Right forelimb (tissue), 1 donor: ENCODE results near the gene TSC2.

ENCODE experiments used
- DNase-seq: peaks from one replicate; pipeline ENCODE4 v3.0.0-alpha.2; 2018

Gene TSC2

DNA sequence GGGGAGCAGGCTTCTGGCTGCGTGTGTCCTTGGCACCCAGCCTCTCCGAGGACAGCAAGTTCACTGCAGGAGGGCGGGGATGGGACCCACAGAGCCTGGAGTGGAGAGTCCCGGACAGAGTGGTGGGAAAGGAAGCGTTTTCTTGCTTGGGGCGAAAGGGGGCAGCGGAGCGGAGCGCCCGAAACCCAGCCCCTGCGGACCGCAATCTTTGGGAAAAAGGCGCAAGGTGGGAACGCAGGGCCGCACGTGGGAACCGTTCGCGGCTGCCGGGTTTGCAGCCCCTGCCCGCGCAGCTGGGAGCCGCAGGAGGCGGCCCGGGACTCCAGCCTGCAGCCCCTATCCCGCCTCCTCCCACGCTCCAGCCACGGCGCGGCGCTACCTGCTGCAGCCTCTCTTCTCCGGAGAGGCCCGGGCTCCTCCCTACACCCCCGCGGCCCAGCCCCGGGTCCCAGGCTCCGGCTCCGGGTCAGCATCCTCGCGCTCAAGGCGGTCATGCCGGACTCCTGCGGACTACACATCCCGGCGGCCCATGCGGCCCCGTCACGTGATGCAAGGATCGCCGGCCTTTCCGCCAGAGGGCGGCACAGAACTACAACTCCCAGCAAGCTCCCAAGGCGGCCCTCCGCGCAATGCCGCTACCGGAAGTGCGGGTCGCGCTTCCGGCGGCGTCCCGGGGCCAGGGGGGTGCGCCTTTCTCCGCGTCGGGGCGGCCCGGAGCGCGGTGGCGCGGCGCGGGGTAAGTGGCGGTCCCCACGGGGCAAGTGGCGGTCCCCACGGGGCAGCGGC is at the start of gene TSC2, which contains the start of gene NTHL1:
TSC2 (plus strand) TSS at position 656 of the 786 bp plus-strand sequence. CDS start 631 bp downstream, outside the sequence.
NTHL1 (minus strand) TSS at position 505 of the 786 bp plus-strand sequence; CDS start at position 494, 11 bp downstream.
- DNase-seq = peak; percentile 97

DNA sequence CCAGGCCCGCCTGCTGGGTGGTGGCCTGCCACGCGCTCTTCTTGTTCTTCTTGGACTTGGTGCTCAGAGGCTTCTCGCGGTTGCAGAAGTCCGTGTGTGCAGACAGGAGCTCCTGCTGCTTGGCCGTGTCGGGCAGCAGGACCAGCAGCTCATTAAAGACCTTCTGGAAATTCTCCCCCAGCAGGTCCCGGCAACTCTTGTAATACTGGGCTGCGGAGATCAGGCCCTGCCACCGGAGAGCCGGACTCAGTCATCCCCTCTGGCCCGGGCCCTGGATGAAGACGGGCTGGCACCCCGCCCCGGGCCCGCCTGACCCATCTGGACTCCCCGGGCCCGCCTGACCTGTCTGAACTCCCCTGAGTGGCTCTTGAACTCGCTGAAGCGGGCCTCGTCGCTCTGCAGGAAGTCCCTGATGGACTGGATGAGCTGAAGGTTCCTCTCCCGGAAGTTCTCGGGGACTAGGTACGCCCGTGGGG is 49.4 kb upstream of the TSC2 start:
- DNase-seq = no peak

DNA sequence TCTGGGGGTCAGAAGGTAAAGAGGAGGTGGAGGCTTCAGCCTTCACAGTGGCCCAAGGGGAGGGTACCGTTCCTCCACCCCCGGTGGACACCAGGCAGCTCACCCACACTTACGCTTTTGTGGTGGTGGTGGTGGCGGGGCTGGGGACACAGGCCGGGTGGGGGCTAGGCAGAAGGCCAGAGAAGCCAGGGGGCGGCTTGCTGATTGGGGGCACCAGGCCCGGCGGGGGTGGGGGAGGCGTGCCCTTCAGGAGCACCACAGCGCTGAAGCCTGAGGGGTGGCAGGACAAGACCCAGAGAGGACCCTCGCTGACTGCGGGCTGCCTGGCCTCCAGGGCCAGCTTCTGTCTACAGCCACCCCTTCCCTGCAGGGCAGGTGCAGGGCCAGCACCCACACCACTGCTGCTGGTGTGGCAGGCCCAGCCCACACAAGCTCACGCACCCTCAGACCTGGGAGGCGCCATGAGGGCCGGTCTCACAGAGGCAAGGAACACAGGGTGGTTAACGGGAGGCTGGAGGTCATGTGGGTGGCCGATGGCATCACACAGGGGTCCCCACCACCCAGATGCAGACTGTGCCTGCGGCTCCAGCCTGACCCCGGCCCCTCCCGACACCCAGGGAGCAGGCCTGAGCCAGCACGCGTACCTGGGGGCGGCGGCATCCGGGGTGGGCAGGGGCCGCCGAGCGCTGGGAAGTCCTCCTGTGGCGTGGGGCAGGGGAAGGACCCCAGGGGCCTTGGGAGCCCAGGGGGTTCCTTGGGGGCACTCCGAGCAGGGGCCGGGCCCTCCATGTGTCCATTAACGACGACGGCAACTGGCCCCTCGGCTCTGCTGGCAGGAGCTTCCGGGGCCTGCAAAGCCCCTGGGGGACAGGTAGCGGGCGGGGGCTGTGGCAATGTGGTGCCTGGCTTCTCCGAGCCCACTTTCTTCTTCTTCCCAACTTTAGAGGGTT is 48.7 kb upstream of the TSC2 start:
- no peak for DNase-seq

DNA sequence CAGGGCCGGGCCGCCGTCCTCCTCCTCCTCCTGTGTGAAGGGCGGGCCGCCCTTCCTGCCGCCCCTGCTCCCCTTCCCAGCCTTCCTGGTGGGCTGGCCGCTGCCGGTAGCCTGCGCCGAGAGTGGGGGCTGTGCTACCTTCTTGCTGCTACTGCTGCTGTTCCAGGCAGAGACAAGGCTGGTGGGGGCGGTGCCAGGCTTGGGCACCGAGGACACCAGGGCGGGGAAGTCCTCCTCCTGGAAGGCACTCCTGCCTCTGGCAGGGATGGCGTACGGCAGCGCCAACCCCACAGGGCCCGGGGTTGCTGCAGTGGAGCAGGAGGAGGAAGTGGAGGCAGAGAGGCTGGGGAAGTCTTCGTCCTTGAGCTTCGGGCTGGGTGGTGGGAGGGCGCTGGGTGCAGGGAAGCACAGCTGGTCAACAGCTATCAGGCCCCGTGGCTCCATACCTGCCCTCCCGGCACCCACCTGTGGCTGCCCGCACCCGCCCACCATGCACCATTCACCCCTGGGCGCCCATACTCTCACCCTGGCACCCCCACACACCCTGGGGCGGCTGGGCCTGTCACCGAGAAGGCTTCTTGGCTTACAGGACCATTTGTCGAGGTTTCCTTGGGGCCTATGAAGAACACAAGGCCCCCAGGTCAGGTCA is 47.8 kb upstream of the TSC2 start:
- DNase-seq = no peak

DNA sequence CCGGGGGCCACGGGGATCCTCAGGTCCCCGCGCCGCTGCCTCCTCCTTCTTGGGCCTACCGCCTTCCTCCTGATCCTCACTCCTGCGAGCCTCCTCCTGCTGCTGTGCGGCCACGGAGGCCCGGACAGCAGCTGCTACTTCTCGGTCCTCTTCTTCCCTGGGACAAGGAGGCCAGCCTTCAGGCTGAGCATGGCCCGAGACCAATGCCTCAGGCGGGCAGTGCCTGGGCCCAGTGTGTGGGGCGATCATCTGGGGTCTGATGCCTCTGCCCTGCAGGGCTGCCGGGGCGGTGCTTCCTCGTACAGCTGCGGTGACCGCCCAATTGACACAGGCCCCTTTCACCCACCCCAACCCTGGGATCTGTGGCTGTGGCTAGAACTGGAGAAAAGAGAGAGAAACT is 46.8 kb upstream of the TSC2 start:
- DNase-seq = no peak

DNA sequence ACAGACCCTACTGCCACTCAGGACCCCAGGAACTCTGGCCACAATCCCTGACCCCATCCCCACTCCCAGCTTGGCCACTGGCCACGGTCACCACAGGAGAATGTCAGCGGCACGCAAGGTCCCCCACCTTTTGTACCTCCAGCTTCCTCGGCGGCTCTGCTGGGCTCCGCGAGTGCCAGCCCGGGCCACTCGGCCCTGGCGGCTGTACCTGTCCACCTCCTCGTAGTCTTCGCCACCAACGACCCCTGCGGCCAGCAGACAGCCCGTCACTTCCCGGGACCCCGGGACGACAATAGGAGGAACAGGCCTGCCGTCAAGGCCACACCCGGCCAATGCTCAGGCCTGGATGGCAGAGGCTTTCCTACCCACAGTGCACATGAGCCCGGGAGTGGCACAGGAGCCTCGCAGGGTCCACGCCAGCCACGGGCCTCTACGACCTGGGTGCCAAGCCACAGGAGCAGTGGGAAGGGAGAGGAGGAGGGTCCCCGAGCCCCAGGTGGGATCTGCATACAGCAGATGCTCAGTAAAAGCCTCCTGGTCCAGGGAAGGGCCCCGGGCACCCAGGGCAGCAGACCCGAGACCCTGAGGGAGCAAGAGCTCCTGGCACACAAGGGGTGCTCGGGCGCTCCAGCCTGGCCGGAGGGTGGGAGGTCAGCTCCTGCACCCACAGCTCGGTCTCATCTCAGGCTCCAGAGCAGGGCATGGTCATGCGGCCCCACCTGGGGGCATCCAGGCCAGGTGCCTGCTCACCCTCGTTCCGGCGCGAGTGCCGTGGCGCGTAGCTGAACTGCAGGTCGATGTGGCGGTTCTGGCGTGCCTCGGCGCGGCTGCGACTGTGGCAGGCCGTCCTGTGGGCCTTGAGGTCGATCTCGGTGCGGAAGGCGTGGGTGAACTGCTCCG is 46.1 kb upstream of the TSC2 start:
- DNase-seq = no peak

DNA sequence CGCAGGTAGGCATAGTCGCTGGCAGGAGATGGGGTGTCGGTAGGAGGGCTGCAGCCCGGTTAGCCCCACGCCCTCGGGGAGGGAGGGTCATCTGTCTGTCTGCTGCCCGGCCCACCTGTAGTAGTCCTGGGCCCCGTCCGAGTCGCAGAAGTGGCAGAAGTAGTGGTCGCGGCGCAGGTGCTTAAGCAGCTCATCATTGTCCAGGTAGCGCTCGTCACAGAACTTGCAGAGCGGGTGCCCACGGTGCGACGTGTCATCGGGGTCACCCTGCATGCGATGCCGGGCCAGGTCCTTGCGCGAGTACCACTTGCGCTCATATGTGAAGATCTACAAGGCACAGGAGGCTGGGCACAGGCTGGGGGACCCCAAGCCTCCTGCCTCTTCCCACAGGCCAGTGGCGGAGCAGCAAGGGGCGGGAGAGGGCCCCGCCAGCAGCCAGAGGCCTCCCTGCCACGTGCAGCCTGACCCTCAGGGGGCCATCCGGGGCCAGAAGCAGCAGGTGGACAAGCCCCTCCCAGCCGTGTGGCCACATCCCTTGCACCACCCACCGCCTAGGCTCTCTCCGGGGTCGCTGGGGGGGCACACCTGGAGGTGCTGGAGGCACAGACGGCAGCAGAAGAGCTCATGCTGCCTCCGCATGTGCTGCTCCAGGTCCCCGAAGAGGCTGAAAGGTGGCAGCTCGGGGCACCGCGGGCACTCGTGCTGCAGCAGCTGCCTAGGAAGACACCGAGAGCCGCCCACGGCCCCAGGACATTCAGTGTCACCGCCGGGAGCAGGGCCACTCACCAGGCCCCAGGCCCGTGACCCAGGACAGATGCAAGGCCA is 45.2 kb upstream of the TSC2 start:
- DNase-seq = no peak

DNA sequence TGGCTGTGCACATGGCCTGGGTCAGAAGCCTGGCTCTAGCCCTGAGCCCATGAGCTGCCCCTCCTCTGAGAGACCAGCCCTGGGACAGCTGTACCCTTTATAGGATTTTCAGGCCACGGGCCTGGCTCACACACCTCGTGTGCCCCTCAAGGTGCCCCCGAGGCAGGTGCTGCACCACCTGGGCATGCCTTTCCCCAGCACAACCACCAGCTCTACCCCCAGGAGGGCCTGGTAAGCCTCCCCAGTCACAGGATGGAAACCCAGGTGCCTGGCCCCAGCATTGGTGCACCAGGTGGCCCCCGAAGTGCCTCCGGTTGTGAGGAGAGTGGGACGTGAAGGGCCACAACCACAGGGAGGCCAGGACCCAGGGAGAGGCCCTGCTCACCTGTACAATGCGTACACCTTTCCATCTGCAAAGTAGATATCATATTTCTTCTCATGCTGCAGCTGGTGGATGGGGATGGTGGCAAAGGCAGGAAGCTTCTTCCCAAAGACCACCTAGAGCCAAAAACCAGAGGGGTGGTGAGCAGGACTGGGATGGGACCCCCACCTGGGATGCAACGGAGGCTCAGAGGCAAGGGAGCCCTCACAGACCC is 44.5 kb upstream of the TSC2 start:
- DNase-seq = no peak

DNA sequence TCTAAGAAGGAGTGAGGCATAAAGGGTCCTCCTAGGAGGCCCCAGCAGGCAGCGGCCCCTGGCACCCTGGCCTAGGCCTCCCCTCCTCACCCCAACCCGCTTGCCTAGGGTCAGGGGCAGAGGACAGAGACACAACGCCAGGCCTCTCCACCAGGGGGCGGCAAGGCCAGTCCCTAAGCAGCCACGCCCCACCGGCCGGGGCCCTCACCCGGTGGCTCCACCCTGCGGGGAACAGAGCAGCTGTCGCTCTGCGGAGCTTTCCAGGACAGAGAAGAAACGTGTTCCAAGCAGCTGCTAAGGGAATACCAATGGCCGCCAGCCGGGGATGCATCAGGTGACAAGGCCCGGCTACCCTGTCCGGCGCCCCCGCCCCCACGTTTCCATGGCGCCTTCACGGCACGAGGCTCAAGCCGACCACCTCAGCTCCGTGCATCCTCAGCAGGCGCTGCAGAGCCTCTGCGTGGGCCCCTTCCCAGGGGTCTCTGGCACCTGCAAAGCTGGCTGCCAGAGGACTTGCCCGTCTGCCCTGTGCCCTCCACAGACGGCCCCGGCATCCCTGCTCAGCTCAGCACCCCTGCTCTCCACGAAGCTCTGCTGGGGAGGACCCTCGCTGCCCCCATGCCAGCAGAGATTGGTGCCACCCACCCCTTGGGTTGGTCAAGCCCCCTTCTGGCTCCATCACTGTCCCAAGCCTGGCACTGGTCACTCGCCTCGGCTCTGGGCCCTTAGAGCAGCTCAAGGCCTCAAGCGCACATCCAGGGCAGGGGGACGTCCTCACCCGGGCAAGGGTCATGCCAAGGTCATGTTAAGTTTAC is 43.8 kb upstream of the TSC2 start:
- peak; percentile 91 for DNase-seq

DNA sequence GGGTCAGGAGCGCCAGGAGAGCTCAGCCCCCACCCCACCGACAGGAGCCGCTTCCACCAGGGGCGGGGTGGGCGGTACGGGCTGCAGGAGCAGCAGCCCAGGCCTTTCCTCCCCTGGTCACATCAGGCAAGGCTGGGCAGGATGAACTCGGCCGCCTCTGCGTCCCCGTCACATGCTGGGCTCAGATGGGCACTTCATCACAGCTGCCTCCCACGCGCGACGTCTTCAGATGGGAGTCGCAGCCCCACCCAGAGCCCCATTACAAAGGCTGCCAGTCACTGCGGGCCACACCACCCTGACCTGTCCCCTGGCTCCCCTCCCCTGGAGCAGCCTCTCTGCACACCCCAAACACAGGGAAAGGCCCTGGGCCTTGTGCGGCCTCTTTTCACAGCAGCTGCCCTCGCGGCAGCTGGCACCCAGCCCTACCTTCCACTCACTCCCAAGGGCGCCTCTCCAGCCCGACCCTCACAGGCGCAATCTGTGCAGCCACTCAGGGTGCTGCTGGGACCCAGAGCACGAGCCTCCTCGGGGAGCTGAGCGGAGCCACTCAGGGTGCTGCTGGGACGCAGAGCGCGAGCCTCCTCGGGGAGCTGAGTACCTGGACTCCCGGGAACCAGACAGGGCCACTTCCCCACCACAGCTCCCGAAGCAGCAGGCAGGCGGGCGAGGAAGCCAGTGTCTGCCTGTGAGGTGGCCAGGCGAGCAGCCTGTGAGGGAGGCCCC is 42.8 kb upstream of the TSC2 start:
- no peak for DNase-seq

DNA sequence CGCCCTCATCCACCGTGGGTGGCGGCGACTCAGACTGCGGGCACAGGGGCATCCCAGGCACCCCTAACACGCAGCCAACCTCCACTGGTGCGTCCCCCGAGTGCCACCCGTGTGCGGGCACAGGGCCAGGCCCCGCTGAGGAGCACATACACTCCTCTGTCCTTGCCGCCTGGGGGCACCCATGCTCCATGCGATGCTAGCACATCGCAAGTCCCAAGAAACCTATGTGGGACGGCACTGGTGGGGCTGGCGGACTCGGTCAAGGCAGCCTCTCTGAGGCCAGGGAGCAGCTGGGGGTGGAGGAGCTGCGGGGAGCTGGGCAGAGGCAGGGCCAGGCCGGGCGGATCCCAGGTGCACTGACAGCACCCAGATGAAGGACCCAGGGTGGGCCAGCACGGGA is 42.1 kb upstream of the TSC2 start:
- DNase-seq = no peak

DNA sequence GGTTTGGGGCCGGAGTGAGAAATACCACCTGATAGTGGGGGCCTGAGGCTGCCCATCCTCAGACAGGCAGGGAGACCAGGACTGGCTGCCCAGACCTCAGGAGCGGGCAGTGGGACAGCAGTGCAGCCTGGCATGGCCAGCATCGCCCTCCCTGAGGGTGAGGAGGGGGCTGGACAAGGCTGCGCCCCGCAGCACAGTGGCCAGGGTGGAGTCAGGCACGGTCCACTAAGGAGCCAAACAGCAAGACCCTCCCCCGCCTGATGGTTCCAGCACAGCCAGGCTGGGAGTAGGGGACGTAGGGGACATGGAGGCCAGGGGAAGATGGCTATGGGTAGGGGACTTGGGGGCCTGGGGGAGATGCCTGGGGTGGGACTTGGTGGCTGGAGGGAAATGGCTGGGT is 41.5 kb upstream of the TSC2 start:
- no peak for DNase-seq

DNA sequence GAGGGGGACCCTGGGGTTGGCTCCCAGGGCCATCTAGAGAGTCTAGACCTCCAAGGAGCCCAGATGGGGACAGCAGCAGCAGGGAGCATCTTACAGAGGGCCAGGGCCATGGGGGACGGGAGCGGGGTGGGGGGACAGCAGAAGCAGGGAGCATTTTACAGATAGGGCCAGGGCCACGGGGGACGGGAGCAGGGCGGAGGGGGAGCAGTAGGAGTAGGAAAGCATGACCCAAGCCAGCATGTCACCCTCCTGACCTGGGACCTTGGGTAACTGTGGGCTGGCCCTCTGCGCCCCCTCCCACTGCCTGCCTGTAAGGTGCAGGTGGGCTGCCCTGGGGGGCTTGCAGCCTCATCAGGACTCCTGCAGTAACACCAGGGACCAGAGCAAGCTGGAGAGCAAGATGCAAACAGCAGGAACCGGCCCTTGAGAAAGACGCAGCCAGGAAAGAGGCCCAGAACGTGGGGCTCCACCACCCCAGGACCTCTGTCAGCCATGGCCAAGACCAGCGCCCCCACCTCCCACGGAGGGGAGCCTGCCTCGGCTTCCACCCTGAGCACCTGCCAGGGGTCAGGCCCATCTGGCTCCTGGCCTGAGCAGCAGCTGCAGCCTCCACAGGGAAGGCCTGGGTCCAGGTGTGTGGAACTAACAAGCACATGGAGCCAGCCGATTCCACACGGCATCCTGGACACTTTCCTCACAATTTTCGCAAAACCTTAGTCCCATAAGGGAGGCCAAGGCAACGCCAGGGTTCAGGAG is 40.5 kb upstream of the TSC2 start:
- DNase-seq = no peak

DNA sequence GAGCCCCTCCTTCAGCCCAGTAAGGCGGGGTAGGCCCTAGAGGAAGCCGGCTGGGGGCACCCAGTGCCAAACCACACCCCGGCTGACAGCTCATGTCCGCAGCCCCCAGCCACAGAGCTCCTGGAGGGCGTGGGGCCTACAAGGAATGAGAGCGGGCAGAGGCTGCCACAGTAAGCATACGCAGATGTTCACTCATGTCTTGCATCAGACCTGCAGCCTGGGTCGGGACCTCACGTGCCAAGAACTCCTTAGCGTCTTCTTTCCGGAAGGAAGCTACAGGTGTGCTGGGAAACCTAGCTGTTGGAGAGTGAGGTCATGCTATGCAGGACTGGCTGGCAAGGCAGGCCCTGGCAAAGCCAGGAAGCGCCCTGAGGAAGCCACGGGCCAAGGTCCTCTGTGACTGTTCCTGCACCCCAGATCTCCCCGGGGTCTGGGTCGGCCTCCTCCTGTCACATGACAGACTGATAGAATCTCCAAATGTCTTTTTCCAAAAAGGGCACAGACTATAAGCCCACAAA is 39.7 kb upstream of the TSC2 start:
- no peak for DNase-seq

DNA sequence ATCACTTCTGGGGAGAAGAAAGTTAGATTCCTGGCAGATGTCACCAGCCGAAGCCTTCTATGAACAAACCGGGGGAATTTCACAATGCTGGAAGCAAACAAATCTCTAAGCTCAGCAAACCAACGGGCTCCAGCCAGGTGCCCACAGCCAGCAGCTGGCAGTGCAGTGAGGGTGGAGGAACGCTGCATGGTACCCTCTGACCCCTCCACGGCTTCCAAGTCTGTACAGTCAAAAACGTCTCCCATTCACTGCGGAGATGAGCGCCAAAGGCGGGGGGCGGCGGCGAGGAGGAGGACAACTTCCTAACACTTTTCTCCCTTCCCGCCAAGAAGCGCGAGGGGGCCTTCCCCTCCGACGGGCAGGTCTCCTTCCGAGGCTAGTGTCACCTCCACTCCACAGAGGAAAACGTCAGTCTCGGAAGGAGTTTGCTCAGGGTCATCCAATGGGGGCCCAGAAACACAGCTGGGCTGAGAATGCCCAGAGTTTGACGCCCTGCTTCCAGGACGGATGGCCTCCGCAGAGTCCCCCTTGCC is 39.1 kb upstream of the TSC2 start:
- DNase-seq = no peak

DNA sequence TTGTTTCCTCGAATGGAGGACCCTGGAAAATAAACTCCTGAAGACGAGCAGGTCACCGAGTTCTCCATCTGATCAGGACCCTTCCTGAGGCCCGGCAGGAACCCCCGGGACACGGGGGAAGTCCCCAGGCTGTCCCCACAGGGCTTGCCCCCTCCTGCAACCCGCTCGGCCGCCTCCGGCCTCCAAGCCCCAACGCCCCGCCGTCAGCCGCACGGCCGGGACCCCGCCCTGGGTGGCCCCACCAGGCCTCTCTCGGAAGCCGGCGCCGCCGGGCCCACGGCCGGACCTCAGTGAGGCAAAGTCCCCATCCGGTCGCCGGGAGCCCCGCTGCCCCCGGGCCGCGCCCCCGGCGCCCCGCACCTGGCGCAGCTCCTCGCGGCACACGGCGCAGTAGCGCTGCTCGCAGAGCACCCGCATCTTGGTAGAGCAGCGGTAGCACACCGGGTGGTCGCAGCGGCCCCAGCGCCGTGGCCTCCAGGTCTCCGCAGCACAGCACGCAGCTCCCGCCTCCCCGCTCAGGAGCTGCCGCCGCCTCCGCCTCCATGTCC is 38.5 kb upstream of the TSC2 start:
- DNase-seq = no peak

DNA sequence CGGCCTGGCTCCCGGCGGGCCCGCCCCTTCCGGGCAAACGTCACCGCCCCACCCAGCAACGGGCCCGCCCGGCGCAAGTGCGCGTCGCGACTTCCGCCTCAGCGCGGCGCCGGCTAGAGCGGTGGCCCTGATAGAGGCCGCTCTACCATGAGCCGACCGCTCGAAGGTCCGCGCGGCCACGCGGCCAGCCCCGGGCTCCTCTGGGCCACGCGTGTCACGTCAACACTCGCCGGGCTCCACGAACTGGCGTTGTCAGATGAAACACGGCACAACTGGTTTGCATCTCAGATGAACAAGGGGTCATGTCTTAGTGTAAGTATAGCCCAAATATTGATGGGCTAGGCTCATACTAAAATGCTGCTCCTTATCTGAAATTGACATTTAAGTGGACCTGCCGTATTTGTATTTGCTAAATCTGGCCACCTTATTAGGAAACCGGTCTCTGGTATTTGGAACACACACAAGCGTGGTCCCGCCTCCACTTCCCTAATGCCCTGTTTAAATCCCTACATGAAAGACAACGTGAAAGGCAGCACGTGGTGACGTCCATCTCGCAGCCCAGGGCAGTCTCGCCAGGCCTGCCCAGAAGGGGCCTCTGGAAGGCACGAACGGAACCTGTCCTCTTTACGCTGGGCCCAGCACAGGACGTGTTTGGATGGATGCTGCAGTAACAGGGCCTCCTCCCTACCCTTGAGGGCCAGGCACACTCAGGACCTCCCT is 37.8 kb upstream of the TSC2 start, which contains the start of gene ZNF598:
ZNF598 (minus strand) TSS at position 31 of the 720 bp plus-strand sequence.
- DNase-seq = peak; percentile 89
